Left lung (tissue), 10 donors: ENCODE results near the gene GALNT2. TPM values are rescaled to one million over a fixed set of nuclear protein-coding genes. Genes with fewer than 3 reads are reported as not detected.

ENCODE experiments used
- ATAC-seq: fragments of 200-7000 bp; cut with Tn5 transposase; one replicate; pipeline ENCODE4 v1.9.1; 2020; ENCODE audit warnings: moderate library complexity
- DNase-seq, 4 donors: peaks; one replicate each; pipeline ENCODE4 v3.0.0-alpha.2; 2013 to 2020
- H3K27ac ChIP-seq, 2 donors: fragments of 200-600 bp; sonication (generic) in 1 of 2; one replicate each; pipeline versions ENCODE4 v1.5.0 to v1.8.0; 2020 to 2021
- H3K27me3 ChIP-seq, 2 donors: fragments of 200-600 bp; sonication (generic) in 1 of 2; one replicate each; pipeline versions ENCODE4 v1.5.0 to v1.8.0; 2020 to 2021
- H3K36me3 ChIP-seq, 2 donors: fragments of 200-600 bp; sonication (generic) in 1 of 2; one replicate each; pipeline versions ENCODE4 v1.5.0 to v1.8.0; 2020 to 2021
- H3K4me1 ChIP-seq, 2 donors: fragments of 200-600 bp; one replicate each; pipeline ENCODE4 v1.8.0; 2021
- H3K4me3 ChIP-seq, 2 donors: fragments of 200-600 bp; sonication (generic) in 1 of 2; one replicate each; pipeline versions ENCODE4 v1.5.0 to v1.8.0; 2020 to 2021; ENCODE audit warnings: mild to moderate bottlenecking in 1 of 2
- H3K9me3 ChIP-seq, 2 donors: fragments of 200-600 bp; sonication (generic) in 1 of 2; one replicate each; pipeline versions ENCODE4 v1.5.0 to v1.8.0; 2020 to 2021
- intact Hi-C, 2 donors: fragments of 100-400 bp; cut with DNase I; formaldehyde crosslinking; loops; one replicate each; pipeline versions ENCODE4 v1.11.2 to v1.14.2; 2022
- polyA plus RNA-seq, 6 donors: library from polyadenylated mRNA; unstranded; fragments of 120-200 nt; gene quantifications; one replicate each; pipeline ENCODE4 v1.2.1, GENCODE V29; 2013; ENCODE audit not compliant: insufficient read length in 6 of 6
- total RNA-seq, 2 donors: library from RNA; stranded (reverse); fragmentation: NEBNext Ultra II Directional; extraction: Animal tissue kit (Norgen Biotek cat#: 25700); gene quantifications; one replicate each; pipeline ENCODE4 v1.2.1, GENCODE V29; 2021
- TF ChIP-seq, protein P1 (sequence below), 2 donors: fragments of 200-600 bp; sonication (generic) in 1 of 2; IDR thresholded peaks; one replicate each; pipeline versions ENCODE4 v1.5.0 to v1.8.0; 2021; ENCODE audit warnings: antibody characterized with exemption in 2 of 2
- donor health status: DM: no; HTN: yes; CAD: no.
- donor health status: DM: no; HTN: no; CAD: no.

Gene GALNT2
- total and polyA plus RNA-seq, 8 donors = 27.6 to 114 (median 40.0) TPM

DNA sequence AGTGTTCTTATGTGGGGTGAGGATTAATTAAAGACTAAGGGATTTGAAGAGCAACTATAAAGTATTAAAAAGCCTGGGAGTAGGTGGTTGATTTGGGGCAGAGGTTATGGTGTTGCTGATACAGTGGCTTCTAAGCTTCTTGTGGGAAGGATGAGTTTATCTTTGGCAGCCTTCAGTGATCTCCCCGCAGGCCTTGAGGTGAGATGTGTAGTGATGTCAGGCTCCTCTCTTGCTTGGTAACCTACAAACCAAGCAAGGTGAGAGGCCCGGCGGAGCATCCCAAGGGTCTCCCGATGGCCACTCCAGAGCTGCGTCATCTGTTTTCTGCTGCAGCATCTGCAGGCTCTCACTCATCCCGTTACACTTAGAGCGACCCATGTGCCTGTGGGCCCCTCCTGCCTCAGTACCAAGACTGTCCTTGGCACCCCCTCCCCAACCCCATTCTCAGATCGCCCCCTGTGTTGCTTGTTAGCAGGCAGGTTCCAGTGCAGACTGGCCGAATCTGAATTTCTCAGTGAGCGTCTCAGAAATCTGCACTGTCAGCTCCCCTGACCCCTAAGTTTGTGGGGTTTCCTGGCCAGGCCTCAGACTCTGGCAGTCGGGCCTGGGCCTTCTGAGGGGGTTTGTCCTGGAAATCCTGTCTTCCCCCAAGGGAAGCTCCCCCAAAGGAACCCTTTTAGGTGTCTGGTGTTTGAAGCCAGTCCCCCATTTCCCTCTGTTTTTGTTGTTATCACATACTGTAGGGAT, 77.9 kb downstream of the GALNT2 start:
- DNase-seq = no peak
- TF ChIP-seq, protein P1, sequence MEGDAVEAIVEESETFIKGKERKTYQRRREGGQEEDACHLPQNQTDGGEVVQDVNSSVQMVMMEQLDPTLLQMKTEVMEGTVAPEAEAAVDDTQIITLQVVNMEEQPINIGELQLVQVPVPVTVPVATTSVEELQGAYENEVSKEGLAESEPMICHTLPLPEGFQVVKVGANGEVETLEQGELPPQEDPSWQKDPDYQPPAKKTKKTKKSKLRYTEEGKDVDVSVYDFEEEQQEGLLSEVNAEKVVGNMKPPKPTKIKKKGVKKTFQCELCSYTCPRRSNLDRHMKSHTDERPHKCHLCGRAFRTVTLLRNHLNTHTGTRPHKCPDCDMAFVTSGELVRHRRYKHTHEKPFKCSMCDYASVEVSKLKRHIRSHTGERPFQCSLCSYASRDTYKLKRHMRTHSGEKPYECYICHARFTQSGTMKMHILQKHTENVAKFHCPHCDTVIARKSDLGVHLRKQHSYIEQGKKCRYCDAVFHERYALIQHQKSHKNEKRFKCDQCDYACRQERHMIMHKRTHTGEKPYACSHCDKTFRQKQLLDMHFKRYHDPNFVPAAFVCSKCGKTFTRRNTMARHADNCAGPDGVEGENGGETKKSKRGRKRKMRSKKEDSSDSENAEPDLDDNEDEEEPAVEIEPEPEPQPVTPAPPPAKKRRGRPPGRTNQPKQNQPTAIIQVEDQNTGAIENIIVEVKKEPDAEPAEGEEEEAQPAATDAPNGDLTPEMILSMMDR (IDR thresholded peaks at IDR 0.05) = no peak
- Histone ChIP-seq H3K4me3 (no peak overlapping the region), H3K27ac (peak overlapping the region in 1 of 2 donors; percentile 81), H3K9me3 (no peaks in the 10 kb centered on the region), H3K36me3 (no peaks in the 10 kb centered on the region), H3K27me3 (no peaks in the 10 kb centered on the region), H3K4me1 (peaks cover 7 to 75% of the 10 kb centered on the region in 2 donors)
- intact Hi-C loops = no loop called here
- no peak for ATAC-seq

DNA sequence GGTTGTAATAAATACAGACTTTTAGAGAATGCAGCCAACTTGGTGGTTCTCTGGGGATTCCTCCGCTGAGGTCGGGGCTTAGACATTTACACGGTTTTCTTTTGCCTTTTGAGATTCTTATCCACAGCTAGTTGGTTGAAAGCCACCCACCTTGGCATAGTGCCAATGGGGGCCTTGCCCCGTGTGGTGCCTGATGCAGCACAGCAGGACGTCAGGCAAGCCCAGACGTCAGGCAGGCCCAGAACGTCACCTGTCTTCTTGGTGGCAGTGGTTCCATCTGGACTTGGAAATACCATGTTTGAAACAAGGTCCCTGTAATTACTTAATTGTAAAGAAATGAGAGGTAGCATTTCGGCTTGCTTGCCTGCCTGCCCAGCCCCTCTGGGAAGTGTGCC, 78.5 kb downstream of the GALNT2 start:
- H3K9me3 ChIP-seq = no peaks in the 10 kb centered on the region
- H3K4me3 ChIP-seq = no peak overlapping the region
- no peaks in the 10 kb centered on the region for H3K36me3 ChIP-seq
- ATAC-seq = no peak
- peak overlapping the region in 1 of 2 donors; percentile 81 for H3K27ac ChIP-seq
- DNase-seq = no peak
- TF ChIP-seq, protein P1 (IDR thresholded peaks at IDR 0.05) = no peak
- peaks cover 3 to 76% of the 10 kb centered on the region in 2 donors for H3K4me1 ChIP-seq
- intact Hi-C loops = no loop called here
- H3K27me3 ChIP-seq = no peaks in the 10 kb centered on the region

DNA sequence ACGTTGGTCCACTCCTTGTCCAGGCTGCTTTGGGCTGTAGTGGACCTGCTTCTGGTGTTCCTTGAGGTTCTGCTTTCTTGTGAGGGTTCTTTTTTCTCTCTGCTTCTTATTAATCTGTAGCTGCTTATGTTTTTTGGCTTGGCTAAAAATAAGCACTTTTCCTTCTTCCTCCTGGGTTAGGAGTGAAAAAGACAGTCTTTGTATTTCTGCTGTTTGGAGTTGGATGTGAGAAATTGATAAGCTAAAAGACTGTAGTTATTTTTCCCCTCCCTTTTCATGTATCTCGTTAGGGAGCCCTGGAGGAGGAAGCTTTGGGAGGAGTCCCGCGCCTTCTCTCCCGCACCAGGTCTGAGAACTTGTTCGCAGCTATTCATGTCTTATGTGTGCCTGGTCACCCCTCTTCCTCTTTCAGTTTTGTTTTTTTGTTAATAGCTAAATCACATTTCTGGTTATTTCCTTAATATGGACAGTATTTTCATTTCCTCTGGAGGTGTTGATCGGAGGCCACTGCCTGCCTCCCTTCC, 79.0 kb downstream of the GALNT2 start:
- Histone ChIP-seq H3K4me1 (peaks cover 3 to 80% of the 10 kb centered on the region in 2 donors), H3K4me3 (peak overlapping the region in 1 of 2 donors; percentile 4), H3K9me3 (no peaks in the 10 kb centered on the region), H3K36me3 (no peaks in the 10 kb centered on the region), H3K27ac (peak overlapping the region in 1 of 2 donors; percentile 81), H3K27me3 (no peaks in the 10 kb centered on the region)
- no peak for DNase-seq
- ATAC-seq = no peak
- TF ChIP-seq, protein P1 (IDR thresholded peaks at IDR 0.05) = no peak
- intact Hi-C loops = no loop called here

DNA sequence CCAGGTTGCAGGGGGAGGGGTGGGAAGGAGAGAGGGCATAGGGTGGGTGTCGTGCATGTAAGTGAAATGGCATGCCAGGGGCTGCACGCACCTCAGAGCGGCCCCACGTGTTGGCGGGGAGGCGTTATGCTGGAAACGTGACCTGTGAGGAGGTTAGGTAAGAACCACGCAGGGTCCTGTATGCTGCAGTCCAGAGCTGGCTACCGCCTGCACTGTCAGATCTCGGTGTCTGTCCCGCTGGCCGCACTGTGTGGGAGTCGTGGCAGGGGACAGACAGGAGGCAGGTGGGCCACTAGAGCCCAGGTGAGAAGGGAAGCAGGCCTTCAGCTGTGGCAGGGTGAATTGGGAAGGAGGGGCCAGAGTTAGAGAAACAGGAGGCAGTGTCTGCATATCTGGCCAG, 79.7 kb downstream of the GALNT2 start:
- Histone ChIP-seq H3K36me3 (no peaks in the 10 kb centered on the region), H3K27ac (peak overlapping the region in 1 of 2 donors; percentile 81), H3K9me3 (no peaks in the 10 kb centered on the region), H3K4me1 (peaks cover 3 to 82% of the 10 kb centered on the region in 2 donors), H3K4me3 (no peak overlapping the region), H3K27me3 (no peaks in the 10 kb centered on the region)
- DNase-seq = no peak
- no peak for ATAC-seq
- TF ChIP-seq, protein P1 (IDR thresholded peaks at IDR 0.05) = no peak
- intact Hi-C loops = no loop called here

DNA sequence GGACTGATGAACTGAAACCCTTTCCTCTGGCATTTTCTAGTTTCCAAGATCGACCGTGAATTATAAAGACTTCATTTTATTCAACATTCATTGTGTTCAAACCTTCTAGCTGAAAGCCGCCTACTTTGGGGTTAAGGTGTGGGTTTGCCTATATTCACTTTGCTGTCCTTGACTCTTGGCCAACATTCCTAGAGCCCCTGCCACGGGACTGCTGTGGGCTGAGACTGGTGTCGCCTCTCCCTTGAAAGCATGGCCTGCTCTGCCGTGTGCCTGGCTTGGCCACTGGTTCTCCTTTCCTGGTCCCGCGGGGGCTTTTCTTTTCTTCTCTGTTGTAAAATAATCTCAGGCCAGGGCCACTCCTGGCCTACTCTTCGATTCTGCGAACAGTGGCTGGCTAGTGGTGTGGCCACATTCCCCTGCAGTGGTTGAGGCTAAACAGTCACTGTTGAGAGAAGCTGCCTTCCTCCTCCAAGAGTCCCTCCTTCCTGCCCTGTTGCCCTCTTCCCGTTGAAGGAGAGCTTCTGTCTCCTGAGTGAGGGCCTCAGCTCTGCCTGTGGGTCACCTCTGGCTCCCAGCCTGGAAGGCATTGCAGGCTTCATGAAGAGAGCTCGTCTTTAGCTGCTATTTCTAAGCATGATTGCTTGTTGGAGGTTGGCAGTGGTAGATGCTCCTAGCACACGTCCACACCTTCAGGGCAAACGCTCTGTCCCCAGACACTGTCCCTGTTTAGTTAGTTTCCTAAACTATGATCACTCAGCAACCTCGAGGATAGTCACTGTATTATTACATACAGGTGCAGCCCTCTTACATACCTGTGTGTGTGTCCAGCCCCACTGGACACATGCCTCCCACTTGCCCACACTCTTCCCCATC, 80.5 kb downstream of the GALNT2 start:
- Histone ChIP-seq H3K27me3 (no peaks in the 10 kb centered on the region), H3K27ac (no peak overlapping the region), H3K4me3 (no peak overlapping the region), H3K9me3 (no peaks in the 10 kb centered on the region), H3K4me1 (peaks cover 3 to 82% of the 10 kb centered on the region in 2 donors), H3K36me3 (no peaks in the 10 kb centered on the region)
- intact Hi-C loops = no loop called here
- peak; percentile 10 for ATAC-seq
- TF ChIP-seq, protein P1 (IDR thresholded peaks at IDR 0.05) = no peak
- no peak for DNase-seq
